GM18508 (cell line): ENCODE results near the gene TBC1D3B.
"Not testable (repeated sequence)": the region's sequence is repeated elsewhere in the genome, so short reads cannot be mapped to it uniquely, and the experiment has no call there.

Experiments
- ATAC-seq: cut with Tn5 transposase; IDR thresholded peaks from one replicate; pipeline ENCODE4 v1.9.1; 2021; ENCODE audit warnings: moderate number of reproducible peaks; ENCODE audit not compliant: insufficient read depth, unreplicated experiment

Gene TBC1D3B

DNA sequence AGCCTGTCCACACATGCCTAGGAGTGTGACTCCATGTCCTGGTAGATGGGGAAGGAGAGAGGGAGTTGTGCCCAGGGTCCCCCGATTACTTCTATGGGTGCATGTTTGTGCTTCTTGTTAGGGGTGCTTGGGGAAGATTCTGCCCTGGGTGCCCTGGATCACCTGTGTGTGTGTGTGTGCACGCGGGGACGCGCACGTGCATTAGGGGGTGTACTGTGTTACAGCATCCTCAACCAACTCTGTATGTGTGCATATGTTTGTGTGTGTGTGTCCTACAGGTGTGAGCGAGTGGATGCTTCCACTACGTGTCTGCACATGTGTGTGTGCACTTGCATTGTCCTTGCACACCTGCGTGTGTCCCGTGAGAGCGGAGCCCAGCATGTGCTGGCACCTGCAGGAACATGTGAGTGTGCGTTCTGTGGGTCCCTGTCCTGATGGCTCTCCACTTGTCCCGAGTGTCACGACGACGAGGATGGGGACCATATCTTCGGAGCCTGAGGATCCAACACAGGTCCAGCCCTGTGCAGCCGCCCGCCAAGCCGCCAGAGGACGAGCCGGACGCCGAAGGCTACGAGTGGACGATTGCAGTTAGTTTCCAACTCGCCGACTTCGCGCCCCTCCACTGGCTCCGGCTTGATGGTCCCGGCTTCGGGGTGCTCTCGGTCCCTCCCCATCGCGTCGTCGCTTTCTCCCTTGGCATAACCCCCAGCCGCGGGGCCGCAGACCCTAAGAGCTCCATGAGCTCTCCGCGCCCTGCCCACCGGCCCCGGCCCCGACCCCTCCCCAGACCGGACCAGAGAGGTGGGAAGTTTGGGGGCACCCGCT lies 6.0 kb upstream of the TBC1D3B start:
- no peak for ATAC-seq

DNA sequence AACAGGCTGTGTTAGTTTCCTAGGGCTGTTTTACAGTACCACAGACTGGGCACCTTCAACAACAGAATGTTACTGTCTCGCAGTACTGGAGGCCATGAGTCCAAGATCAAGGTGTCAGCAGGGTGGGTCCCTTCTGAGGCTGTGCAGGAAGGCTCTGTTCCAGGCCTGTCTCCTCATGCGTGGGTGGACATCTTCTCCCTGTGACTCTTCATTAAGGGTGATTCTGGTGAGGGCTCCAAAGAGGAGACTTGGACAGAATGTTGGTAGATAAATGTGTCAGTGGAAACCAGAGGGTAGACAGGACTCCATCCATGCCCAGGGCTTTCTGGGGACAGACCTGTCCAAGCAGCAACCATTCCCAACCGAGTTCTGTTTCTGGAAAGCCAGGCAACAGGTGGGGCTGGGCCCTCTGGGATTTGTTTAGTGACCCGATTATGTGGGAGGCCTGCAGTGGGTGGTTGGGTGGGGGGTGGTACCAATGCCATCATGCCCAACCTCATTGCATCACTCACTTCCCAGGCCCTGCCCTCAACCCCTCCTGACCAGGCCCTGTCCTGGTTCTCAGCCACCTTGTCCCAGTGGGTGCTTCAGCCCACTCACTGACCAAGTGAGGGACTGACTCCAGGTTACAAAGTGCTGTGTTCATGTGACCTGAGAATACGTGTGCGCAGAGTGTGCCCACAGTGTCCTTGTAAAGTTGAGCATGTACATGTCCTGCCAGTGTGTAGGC lies 5.2 kb upstream of the TBC1D3B start:
- ATAC-seq = not testable (repeated sequence)

DNA sequence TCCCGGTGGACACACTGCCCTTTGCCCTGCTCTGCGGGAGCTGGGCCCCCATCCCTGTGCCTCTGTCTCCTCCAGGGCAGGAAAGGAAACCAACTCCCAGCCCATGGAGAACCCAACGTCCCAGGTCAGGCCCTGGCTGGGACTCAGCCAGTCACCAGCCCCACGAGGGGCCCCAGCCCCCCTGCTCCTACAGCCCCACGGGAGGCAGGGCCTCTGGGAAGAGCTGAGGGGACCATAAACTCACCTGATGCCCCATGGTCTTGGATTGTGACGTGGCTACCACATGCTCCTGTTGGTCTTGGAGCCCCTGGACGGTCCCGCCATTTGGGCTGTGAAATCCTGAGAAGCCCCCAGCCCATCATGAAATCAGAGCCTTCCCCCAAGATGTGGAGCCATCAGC lies 7.6 kb downstream of the TBC1D3B start:
- ATAC-seq = not testable (repeated sequence)

DNA sequence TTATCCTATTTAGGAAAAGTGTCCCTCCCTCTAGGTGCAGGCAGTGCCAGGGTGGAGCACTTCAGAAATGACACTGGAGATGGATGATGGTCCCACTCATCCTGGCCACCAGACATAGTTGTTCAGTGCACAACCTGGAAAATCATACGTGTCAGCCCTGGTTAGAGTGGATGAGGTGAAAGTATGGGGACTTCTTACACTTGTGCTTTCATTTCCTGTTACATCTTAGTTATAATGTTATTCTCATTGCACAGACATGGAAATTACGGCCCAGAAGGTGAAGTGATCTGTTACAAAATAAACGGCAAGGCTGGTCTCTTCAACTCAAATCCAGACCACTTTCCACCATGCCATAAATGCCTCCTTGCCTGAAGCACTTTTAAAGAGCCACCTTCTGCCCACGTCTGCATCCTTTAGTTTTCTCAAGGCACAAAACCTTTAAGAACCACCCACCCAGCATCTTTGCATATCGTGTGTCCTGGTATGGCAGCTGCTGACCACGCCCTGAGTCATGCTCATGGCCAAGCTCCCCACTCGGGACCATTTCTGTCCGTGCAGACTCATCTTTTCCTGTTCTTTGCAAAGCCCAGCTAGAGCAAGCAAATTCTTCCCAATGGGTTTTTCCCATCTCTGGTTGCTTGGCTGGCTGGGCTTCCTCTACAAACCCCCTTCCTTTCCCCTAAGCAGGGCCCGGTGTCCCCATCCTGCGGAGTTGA lies 22.4 kb downstream of the TBC1D3B start:
- no peak for ATAC-seq

DNA sequence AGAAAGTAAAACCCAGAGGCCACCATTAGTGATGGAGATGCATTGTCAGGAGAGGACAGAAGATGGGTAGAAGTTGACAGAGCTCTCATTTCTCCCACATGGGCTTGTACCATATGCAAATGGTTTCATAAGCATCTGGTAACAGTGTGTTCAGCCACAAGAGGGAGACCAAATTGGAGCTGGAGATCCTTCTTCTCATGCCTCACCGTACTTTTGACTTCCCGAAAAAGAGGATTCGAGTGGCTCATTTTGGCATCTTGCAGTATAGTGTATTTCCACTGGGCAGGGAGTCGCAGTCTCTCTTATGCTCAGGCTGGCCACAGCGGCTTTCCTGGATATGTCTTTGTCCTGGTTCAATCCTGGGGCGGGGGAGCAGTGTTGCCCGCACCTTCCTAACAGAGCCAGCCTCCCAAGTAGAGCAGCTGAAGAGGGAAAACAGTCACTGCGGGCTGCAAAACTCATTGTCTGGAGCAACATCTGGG lies 23.8 kb downstream of the TBC1D3B start:
- ATAC-seq = no peak

DNA sequence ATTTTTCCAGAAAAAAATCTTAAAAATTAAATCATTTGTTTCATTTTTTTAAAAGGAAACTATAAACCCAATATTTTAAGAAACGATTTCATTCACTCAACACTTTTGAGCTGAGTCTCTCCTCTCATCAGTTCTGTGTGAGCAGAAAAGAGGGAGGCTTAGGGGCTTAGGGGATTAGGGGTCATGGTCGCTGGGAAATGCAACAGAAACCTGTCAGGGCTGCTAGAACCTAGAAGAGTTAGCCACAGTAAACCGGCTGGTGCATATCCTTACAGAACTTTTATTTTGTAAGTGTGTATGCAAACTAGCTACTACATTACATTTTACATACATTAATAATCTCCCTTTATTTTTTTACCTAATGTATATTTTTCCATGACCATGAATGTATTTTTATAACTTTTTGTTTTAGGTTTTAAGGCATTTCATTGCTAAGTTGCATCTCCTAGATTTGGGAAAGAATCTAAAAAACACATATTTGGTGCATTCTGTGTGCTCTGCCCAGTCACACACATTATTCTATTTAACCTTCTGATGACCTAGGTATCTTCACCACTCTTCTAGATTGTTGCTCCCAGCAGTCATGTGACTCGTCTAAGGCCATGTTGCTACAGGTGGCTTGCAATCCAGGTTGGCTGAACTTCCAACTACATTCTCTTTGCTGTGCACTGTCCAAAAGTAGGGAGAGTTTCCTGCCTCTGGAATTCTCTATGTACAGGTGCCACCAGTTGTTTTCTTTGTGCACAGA lies 24.4 kb downstream of the TBC1D3B start:
- no peak for ATAC-seq

DNA sequence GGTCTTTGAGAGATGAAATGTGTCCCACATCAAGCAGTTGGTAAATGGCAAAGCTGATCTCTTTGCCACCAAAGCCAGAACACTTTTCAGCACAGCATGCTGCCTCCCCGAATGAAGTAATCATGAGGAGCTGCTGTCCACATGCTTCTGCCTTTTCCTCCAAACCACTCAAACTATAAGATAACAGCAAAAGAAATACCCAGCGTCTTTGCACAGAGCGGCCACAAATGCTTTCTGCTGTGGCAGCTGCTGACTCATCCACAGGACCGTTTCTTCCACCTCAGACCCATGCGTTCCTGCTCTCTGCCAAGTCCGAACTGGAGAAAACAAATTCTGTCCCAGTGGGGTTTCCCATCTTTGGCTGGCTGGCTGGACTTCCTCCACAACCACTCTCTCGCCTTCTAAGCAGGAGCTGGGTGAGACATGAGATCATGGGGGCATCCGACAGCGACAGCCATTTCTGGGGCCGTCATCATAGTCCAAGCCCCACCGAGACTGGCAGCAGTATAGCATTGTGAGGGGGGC lies 27.1 kb downstream of the TBC1D3B start:
- no peak for ATAC-seq

DNA sequence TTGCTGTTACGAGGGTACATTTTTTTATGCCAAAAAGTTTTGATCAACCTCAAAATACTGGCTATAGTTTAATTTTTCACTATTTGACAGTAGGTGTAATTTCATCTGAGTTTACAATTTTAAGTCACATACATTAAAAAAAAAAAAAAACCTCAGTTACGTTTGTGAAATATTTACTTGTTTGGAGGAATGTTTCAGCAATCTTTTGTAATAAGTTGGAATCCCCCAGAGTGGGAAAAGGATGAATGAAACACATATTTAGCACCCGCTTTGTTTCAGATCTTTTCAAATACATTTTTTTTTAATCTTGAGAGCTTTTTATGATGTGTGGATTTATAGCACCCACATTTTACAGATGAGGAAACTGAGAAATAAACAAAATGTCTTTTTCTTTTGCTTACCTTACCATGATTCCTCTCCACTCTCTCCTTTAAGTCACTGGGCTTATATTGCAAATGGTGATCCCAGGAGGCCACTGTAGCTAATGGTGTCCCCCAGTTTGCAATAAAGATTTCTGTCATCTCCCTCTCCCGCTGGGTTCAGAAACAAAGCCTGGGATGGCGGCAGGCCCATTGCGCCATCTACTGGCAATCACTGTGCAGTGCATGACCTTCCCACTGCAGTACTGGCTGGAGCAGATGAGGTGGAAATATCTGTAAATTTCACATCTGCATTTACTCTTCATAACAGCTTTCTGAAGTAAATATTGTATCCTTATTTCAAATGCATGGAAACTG lies 27.7 kb downstream of the TBC1D3B start:
- ATAC-seq = peak; percentile 57

DNA sequence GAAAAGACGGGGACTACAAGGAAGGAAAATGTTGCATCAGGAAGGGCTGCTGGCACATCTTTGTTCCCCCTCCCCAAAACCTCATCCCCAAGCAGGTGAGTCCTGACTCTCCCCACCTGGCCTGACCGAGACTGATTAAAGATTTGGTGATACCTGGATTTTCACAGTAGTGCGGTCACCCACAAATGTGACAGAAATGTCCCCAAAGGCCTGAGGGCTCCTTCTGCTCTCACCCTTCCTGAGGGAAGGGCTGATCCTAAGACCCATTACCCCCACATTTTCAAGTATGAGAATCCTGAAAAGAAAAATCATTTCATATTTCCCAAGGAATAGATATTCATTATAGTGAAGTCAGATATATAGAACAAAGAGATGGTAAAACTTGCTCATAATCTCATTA lies 28.8 kb downstream of the TBC1D3B start:
- ATAC-seq = no peak

DNA sequence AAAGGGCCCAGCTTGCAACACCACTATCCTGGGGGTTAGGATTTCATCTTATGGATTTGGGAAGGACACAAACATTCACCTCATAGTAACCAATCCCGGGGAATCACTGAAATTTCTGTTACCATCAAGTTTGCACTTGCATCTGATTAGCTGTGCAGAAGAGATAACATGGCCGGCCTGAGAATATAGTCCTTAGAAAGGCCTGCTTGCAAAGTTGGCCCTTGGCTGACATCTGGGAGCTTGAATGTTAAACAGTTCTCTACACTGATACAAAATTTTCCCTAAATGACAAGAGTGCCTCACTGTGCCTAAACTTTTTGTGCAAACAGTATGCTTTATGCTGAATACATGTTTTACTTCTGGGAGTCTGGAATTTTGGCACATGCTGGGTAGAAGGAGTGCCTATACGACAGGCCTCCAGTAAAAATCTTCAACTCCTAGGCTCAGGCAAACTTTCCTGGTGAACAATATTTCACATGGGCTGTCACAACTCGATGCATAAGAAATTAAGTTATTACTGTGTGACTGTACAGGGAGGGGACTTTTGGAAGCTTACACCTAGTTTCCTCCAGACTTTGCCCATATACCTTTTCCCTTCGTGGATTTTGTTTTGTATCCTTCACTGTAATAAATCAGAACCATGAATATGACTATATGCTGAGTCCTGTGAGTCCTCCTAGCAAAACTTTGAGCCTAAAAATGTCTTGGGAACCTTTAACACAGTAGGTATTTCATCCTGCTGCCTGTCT lies 31.3 kb downstream of the TBC1D3B start:
- ATAC-seq = no peak

DNA sequence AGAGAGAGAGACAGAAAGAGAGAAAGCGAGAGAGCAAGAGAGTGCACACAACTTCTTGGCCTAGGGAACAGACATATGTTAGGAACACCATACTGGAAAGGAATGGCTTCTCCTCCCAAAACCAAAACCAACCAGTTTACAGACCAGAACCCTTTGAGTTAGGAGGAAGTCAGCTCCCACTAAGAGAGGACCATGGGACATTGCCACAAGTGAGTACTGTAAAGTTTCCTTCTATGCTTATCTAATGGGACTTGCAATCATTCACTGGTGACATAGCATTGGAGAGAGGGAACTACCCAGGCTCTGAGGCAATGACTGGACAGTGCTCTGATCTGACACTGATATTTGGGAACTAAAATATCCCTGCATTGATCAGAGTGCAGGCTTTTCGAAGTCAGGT lies 32.4 kb downstream of the TBC1D3B start:
- no peak for ATAC-seq

DNA sequence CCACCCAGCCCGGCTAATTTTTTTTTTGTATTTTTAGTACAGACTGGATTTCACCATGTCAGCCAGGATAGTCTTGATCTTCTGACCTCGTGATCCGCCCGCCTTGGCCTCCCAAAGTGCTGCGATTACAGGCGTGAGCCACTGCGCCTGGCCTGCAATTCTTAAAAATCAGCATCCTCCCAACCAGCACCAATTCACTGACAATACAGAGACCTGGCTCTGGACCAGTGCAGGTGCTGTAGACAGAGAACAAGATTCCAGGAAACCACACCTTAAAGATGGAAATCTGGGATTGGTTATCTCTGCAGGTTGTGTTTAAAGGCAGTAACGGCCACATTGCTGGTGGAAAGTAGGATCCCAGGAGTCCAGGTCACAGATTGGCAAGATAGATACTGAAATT lies 33.6 kb downstream of the TBC1D3B start:
- ATAC-seq = no peak

DNA sequence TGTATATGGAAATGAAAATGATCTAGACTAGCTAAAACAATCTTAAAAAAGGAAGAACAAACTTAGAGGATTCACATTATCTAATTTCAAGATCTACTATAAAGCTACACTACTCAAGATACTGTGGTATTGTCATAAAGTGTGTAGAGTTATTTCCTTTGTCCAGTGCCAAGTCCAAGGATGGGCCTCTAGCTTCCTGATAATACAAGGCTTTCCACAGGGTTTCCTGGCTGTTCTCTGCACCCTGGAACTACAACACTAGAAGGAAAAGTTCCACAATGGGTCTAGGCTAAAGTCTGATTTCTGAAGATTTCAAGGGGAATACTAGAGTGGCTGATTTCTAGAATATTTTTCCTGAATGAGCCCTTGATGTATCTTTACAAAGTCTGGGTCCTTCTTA lies 34.2 kb downstream of the TBC1D3B start:
- no peak for ATAC-seq

DNA sequence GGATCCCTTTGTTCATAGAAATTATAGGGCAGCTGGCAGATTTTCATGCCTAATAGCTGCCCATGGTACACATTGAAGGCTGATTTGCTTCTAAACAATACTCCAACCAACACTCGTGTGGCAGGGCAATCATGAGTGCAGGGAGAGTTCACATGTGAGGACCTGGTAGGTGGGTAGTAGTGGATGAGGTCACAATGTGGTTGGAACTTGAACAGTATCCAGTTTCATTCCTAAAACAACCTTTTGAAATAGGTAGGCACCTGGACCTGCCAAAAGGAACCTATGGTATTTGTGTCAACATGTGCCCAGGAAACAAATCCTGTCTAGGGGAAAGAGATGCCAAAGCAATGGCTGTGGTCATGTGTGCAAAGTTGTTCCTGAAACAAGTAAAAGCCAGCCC lies 40.0 kb downstream of the TBC1D3B start:
- ATAC-seq = no peak

DNA sequence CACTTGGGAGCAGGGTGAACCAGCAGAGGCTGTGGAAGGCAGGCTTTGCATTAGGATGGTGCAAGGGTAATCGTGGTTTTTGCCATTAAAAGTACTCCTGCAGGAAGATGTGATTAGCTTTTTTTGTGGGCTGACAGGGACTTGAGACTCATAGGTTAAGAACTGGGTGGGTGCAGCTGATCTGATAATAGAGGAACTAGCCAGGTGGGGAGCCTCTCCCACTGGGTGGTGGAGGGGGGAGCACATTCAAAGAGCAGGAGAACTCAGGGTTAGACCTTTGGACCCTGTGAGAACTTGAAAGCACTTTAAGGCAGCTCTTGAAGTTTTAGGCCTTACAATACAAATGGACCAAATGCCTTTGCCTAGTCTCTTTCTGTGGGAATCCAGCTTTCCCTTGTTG lies 40.4 kb downstream of the TBC1D3B start:
- no peak for ATAC-seq

DNA sequence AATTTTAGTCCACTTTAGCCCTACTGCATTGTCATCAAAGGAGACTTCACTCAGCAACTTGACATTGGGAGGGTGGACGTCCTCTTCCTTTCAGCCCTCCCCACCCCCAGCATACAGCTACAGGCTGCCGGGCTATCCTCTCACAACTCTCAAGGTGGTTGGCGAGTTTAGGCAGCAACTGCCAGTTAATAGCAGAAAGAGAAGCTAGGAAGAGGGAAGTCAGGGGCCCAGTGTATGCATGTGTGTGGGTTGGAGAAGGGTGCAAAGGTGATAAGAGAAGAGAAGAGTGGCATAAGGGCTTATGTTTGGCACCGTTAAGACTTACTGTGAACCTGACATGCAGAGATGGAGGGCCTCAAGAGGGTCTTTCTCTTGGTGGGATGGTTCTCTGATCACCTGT lies 41.0 kb downstream of the TBC1D3B start:
- ATAC-seq = no peak

DNA sequence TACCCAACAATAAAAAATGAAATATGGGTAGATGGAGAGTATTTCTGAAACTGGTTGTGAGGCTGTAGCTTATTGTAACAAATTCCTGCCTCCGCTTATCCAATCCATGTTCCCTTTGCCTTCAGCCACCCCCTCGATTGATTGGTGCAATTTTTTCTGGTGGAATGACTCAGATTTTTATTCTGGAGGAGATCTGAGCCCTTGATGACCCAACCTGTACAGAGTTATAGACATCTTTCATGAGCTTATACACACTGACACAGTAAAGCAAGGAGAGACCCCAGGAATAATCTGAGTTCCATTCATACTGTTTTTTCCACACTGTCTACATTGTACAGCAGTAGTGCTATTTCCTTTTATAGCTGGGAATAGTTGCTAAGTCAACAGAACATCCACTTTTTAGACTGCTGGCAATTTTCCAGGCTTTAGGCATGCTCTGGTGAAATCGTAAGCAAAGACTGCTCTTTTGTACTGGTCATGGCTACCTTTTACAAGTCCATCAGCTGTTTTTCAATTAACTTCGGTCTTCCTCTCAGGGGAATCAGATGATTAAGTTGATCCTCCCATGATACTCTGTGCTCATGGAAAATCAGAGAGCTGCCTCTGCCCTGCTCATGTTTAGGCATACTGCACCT lies 42.7 kb downstream of the TBC1D3B start:
- no peak for ATAC-seq

DNA sequence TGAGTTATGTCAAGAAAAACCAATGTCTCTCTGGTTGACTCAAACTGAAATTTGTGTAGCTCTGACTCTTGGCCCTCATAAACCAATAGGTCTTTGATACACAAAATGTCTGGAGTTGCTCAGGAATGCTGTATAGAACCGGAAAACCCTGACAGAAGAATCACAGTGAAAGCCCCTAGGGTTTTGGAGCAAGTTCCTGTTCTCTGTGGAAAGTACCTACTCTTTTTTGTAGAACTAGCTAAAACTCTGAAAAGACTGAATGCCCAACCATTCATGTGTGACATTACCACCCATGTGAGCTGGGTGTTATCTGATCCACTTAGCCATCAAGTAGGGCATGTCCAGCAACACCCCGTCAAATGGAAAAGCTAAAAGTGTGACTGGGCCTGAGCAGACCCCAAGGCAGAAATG lies 44.0 kb downstream of the TBC1D3B start:
- ATAC-seq = no peak
